ENCODE results near the gene DSG2.
"Not testable (repeated sequence)": the region's sequence is repeated elsewhere in the genome, so short reads cannot be mapped to it uniquely, and the experiment has no call there.

Gene DSG2

DNA sequence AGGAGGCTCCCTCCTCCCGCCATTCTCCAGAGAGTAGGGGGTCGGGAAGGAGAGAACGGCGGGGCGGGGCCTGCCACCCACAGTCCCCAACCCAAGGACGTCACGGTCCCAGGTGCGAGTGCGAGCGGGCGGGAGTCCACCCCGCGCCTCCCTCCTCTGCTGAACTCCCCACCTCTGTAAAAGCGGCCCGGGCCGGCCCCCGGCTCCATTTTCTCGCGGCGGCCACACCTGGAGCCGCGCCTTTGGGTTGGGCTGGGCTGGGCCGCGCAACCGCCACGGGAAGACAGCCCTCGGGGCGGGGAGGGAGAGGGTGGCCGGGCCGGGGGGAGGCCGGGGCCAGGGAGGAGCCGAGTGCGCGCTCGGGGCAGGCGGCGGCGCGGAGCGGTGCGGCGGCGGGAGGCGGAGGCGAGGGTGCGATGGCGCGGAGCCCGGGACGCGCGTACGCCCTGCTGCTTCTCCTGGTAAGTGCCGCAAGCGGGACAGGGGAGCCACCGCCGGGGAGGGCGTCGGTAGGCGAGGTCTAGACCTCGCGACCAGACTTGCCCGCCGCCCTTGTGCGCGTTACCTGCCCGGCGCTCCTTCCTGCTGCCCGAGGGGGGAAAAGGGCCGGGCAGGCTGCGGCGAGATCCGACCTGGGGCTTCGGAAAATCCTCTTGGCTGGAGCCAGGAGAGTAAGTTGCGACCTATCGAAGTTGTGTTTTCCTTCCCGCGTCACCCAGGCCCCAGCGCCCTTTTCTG lies at the start of gene DSG2:
Gene DSG2, plus strand, starts transcription at position 342 of the 738 bp plus-strand sequence. Its CDS starts 75 bp downstream, at position 417.
- DNase-seq (ENCODE audit: low spot score) = peak; percentile 14

DNA sequence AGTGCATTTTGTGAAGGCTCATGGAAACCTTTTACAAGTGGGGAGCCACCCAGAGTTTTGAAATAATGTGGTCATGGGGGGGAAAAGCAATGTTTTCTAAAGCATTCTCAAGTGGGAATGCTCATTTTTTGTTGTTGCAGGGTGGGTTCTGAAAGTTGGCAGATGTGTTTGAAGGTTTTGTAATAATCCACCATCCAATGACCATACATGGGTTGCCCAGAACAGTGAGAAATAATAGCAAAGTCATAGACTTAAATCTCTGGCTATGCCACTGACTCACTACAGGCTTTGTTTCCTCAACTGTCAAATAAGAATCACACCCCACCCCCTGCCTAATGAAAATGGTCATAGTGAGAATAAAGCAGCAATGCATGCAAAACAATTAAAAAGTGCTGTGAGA lies 47.6 kb upstream of the DSG2 start:
- DNase-seq (ENCODE audit: low spot score) = no peak

DNA sequence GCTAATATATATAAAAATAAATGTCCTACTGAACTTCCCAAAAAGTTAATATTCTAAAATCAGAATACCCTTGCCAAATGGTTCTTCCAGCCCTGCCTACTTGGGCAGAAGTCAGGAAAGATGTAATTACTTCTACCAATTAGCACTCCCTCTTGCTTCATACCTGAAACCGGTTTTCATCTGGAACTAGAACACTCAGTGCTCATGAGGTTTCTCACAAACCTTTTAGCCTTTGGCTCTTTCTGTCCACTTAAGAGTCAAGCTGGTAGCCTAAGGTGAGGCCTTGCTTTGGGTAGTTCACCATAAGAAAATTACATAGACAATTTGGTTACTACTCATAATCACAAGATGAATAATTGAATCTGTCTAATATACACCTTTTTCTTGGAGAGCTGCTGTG lies 46.4 kb upstream of the DSG2 start:
- no peak for DNase-seq (ENCODE audit: low spot score)

DNA sequence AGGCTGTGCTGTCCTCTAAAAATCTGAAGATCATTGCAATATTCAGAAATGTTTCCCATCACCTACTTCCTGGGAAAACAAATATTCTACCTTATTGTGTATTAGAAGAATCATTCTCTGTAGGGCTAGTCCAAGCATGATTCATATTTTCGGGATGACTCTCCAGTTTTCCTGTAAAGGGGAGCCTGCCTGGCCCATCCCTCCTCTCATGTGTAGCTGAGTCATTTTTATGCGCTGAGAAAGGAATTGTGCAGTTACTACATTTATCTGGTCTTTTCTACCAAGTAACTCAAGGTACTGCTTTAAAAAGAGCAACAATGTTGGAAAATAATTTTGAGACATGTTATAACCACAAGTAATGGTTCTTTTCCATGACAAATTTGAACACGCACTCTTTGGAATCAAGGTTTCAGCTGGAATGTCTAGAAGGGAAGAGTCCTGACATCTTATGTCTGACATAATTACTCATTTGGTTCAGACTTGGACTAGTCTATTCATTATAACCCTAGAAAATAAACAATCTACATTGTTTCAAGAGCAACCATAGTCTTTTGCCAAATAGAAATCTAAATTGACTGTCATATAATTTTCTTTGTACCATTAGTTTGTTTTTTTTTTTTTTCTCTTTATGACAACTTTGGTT lies 43.8 kb upstream of the DSG2 start:
- DNase-seq (ENCODE audit: low spot score) = no peak

DNA sequence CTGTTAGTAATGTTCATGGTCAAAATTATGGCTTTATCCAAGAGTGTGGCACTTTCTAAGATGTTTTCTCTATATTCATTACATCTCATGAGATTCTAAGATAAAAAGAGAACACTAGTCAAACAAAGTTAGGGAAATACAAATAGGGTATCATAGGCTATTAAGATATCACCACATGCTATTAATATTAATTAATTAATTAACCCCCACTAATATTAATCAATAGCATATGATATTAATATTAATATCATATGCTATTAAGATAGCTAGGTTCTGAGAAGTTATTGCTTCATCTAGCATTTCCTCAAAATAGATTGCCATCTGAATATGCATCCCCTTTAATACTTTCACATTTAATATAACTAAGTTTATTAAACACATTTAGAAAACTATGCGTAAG lies 28.3 kb upstream of the DSG2 start:
- no peak for DNase-seq (ENCODE audit: low spot score)

DNA sequence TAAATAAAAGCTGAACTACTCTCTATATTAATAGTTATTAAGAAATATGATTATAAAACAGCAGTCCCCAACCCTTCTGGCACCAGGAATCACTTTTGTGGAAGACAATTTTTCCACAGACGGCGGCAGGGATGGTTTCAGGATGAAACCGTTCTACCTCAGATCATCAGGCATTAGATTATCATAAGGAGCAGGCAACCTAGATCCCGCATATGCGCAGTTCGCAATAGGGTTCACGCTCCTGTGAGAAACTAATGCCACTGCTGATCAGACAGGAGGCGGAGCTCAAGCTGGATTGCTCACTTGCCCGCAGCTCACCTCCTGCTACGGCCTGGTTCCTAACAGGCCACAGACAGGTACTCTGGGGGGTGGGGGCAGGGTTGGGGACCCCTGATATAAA lies 19.3 kb upstream of the DSG2 start:
- DNase-seq (ENCODE audit: low spot score) = no peak

DNA sequence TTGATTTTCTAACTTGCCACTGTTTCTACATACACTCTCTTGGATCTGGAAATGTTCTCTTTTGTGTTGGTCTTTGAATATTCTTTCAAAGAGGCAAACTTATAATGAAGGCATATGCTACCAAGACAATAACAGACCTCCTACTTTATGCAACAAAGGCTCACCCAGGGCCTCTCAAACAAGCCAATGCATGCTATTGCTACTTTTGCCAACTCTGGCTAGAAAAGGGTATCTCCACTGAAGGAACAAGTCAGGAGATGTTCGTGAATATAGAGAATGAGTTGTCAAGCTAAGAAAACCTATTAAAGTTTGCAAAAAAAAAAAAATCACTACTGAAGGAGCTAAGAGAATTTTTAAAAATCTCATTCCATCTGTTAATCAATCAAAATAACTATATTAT lies 15.9 kb upstream of the DSG2 start:
- no peak for DNase-seq (ENCODE audit: low spot score)

DNA sequence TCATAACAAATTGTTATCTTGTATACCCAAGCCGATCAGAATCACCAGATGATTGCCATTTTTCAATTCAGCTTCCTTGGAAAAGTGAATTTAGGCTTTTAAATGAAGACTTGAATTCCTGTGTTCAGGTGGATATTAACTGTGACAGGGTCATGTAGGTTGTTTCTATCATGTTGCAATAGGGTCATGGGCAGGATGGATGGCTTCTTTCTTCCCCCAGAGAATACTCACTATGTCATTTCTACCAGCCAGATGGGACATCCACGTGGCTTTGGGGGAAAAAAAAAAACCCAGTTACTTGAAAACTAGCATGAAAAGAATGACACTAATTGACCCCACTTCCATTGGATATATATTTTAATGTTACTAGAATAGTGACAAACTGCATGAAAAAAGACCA lies 14.6 kb upstream of the DSG2 start:
- no peak for DNase-seq (ENCODE audit: low spot score)

DNA sequence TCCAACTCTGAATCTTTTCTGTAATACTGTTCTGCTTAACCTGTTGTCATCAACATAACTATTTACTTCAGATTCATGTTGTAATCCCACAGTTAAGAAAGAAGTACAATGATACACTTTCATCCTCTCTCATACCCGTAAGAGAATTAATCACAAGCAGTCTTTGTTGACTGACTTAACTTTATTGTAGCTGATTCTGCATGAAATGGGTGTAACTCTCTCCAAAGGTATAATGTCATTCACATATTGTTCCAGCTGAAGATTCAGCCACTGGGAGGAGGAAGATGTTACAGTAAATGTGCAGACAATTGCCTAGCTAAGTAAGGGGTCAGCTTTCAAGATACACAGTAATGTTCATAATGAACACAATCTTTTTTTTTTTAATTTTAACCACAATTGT lies 13.5 kb upstream of the DSG2 start:
- no peak for DNase-seq (ENCODE audit: low spot score)

DNA sequence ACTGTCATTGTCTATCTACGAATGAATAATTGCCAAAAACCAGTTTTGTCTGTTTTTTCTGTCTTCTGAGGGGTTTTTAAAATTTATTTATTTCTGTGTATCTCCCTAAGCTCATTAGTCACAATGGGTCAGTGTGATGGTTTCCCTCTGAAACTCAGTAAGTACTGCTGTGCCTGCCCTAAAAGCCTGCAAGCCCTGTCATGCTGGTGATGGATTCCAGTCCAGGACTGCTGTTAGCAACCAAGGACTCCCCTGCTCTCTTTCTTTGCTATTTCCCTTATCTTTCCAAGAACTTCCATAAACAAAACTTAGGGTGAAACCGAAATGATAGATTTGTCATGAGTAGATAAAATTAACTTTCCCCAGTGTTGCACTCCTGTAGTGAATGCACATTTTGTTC lies 11.8 kb upstream of the DSG2 start:
- no peak for DNase-seq (ENCODE audit: low spot score)

DNA sequence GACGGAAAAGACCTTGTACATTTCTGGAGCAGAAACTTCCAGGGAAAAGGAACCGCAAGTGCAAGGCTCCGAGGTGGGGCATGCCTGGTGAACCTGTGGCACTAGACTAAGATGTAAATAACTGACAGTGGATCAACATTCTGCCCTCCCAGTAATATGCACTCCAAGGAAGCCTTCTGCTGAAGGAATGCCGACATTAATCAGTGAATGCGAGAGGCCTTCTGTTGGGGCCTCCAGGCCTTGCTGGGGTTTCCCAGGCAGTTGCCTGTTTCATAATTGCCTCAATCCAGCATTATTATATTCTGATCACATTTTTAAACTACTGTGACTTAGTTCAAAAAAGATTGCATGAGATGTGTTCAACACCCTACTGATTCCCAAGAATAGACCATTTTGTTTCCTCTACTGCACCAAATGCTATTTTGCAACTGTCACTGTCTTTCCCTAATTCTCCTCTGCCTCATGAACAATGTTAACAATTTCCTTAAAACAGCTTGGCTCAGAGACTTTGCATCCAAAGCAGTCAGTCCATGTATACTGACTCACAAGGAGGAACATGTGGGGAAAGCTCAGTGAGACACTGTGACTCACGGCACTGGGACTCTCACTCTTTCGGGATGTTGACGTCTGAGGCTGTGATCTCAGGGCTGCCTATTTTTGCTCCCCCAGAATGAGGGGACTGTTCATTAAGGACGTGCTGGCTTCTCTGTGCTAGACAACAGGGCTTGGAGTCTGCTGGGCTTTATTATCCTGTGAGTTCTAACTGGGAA lies 10.5 kb upstream of the DSG2 start:
- no peak for DNase-seq (ENCODE audit: low spot score)

DNA sequence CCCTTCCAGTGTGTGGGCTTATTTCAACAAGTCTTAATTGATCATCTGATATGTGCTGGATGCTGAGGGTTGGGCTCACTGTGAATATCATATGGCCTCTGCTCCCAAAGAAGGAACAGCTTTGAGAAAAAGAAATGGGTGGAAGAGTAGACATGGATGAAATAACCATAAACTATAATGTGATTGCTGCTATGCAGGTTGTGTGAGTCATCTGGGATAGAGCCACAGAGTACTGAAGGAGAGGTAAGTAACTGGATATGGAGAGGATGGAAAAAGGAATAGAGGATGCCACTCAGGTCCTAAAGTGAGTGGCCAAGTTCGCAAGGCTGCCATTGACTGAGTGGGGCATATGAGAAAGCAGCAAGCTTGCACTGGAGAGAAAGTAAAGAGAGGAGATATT lies 8.7 kb upstream of the DSG2 start:
- no peak for DNase-seq (ENCODE audit: low spot score)

DNA sequence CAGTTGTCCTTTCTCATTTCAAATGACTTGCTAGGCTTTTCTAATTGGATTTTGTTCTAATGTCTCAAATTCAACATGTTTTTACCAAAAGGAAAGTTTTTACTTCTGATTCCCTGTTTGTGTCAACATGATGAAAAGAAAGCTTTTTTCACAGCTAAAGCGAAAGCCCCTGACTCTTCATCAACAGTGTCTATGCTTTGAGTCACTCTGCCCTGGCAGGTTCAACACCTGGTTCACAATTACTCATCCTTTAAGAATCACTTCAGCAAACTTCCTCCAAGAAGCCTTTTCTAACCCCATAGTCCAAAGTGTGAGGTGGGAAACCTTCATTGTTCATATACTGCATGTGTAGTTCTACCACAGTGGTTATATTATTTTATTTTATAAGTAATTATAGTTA lies 7.6 kb upstream of the DSG2 start:
- DNase-seq (ENCODE audit: low spot score) = peak; percentile 20

DNA sequence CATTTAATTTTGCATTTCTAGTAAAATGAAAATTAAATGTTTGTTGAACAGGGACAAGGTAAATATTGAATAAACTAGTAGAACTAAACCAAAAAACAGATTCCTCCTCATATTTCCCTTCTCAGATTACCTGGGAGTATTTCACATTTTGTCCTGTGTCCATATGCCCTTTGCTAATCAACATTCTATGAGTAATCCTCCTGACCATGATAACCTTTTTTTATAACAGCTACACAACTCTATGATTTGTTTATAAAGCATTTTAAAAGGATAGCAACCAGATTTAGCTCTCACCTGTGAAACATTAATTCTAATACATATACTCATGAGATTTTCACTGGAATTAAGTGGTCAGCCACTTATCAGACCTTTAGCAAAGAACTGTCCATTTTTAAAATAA lies 7.1 kb upstream of the DSG2 start:
- no peak for DNase-seq (ENCODE audit: low spot score)

DNA sequence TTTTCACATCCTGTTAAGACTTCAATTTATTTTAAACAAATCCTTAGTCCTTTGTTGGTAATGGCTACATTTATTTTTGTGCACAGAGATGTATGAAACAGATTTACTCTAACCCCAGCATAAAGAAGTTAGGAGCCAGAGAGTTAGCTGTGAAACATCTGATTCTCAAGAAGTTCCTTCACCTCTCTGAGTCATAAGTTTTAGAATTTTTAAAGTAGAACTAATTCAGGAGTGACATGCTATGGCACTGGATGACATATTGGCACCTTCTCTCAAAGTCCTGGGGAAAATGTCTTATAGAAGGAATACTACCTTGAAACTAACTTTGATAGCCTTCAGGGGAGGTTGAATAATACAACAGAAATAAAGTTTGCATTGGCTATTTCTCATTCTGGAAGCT lies 6.4 kb upstream of the DSG2 start:
- DNase-seq (ENCODE audit: low spot score) = no peak

DNA sequence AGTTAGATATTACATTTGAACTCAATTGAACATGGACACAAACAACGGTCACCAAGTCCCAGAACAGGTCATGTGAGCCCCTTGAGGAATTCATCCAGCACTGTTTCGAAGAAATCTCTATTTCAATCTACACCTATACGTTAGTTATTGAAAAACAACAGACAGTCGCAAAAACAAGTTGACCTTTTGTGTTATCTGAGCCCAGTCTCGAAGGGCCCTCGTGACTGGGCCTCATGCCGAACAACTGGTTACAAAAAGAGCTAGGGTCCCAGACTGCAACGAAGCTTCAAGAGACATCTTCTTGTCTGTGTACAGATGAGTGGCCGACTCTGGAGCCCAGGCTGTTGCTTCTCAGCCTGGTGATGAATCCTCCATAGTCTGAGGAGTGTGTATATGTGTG lies 5.3 kb upstream of the DSG2 start:
- no peak for DNase-seq (ENCODE audit: low spot score)

DNA sequence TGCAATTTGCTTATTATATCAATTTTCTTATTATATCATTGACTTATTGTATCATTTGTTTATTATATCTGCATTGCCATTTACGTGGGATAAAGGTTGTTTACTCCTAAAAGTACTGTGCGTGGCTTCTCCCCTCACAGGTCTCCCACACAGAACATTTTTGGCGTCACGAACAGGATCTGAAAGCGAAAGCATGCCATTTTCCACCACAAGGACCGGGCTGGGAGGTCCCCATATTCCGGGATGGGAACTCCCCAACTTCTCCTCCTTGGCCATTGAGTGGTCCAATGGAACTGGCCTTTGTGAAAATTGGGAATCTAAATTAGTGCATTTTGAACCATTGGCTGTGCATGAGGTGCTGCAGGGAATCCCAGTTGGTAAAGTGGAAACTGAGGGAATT lies 4.8 kb upstream of the DSG2 start:
- no peak for DNase-seq (ENCODE audit: low spot score)

DNA sequence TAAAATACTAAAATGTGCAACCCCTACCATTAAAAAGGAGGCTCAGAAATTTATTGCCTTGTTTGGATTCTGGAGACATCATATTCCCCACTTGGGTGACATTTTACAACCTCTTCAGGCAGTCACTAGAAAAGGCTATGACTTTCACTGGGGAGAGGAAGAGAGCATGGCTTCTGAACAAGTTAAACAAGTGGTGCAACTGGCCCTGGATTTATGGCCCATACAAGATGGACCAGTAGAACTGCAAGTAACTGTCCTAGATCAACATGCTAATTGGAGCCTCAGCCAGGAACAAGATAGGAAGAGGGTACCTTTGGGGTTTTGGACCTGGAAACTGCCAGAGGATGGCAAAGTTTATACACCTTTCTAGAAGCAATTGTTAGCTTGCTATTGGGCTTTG lies 4.0 kb upstream of the DSG2 start:
- DNase-seq (ENCODE audit: low spot score) = no peak

DNA sequence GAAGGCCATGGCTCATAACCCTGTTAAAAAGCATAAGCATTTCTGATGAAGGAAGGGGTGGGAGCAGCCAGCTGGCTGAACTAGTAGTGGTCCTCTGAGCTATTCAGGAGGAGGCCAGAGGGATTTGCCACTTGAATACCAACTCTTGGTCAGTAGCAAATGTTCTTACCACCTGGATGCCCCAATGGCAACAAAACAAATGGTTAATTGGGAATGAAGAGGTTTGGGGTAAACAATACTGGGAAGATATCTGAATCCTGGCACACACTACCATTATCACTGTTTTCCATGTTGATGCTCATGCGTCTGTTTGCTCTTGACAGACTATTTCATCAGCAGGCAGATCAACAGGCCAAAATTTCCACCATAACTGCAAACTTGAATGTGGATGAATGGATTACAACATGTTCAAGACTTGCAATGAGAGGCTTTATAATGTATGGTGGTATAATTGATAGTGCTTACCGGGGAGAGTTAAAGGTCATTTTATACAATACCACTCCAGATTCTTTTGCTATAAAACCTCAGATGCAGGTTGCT lies 3.2 kb upstream of the DSG2 start:
- not testable (repeated sequence) for DNase-seq (ENCODE audit: low spot score)

DNA sequence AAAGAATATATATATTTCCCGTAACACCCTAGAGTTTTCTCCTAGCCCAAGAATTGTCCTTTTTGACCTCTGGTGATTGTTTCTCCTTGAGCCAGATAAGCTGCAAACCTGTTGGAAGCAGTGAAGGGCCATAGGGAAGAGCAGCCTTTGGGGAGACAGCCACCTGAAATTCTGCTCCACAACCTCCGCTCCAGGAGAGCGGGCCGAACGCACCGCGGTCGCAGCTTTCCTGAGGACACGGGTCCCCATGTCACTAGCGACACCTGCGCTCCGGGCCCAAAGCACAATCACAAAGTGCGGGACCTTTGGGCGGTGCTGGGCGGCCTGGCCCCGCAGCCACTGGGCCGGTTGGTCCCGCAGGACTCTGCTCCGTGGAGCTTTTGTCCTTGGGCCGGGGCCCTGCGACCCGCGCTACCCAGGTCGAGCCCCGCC lies 557 bp upstream of the DSG2 start:
- DNase-seq (ENCODE audit: low spot score) = no peak

DNA sequence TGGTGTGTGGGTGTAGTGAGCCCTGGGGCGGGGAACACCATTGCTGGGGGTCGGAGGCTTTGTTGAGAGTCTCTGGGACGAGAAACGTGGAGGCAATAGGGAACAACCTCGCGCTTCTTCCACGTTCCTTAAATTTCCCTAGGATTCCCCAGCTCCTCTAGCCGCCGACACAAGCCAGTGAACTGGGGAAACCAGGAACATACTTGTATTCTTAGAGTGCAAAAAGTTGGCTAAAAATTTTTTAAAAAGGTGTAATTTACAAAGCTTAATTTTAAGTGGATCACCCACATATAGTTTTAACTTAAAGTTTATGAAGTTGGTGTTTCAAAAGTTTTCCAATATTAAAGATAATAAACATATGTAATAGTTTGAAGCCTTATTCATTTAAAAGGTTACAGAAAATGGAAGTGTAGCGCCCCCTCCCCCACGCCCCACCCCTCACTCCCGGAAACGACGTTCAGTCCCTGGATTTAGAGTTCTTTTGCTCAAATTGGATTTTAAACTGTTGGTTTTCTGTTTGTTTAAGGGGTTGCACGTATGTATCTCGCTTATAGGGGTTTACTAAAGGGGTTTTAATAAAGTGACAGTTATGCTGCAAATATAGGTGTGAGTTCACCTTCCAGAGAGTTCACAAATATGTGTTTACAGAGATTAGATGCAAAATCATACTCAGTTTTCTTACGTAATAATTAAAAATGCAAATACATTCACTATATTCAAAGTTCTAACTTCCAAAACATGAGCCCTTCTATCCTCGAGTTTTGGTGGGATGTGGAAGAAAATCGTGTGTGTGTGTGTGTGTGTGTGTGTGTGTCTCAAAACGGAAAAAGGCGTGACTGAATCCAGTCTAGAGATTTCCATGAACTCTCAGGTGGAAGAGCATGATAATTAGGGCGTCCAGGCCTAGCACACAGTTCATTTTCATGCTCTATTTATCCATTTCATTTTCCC lies 872 bp downstream of the DSG2 start:
- DNase-seq (ENCODE audit: low spot score) = no peak
